ENCODE measurements around the gene WDR81. TPM values are rescaled to one million over a fixed set of nuclear protein-coding genes. Genes with fewer than 3 reads are reported as not detected.
"Not testable (repeated sequence)": the region's sequence is repeated elsewhere in the genome, so short reads cannot be mapped to it uniquely, and the experiment has no call there.

Gene WDR81
- total and polyA plus RNA-seq, 2 experiments from 2014 or later: 3.5 to 14.5 TPM

GRCh38 chr17:1773000-1773695 lies 48.6 kb downstream of the WDR81 start:
- peaks cover 34% of the 10 kb centered on the region for H3K36me3 Mint-ChIP-seq (ENCODE audit: low read depth)
- not testable (repeated sequence) for H3K27me3 ChIP-seq (ENCODE audit: insufficient read depth); H2AFZ ChIP-seq; H3K4me3 ChIP-seq; H4K20me1 ChIP-seq (replicated peaks; ENCODE audit: insufficient read depth); H3K27ac ChIP-seq (ENCODE audit: low read depth); H3K27ac Mint-ChIP-seq; H3K4me2 ChIP-seq; H3K4me3 Mint-ChIP-seq; ATAC-seq; H3K9me3 Mint-ChIP-seq; H3K79me2 ChIP-seq (replicated peaks; ENCODE audit: insufficient read depth); H3K9me2 ChIP-seq (ENCODE audit: insufficient read depth); DNase-seq (ENCODE audit: low spot score); H3F3A ChIP-seq (replicated peaks; ENCODE audit: low read depth)
- H3K4me1 Mint-ChIP-seq: peaks cover 14% of the 10 kb centered on the region
- Histone ChIP-seq H3K4me1 (ENCODE audit: insufficient read depth) (peaks cover 12% of the 10 kb centered on the region; the same call in 1 of the 2 replicates), H3K36me3 (ENCODE audit: insufficient read depth) (peaks cover 11% of the 10 kb centered on the region; the same call in 1 of the 2 replicates)
- H3K27me3 Mint-ChIP-seq (ENCODE audit: insufficient read depth, low read depth, poor library complexity): peaks cover 13% of the 10 kb centered on the region

GRCh38 chr17:1773696-1774181 lies 49.2 kb downstream of the WDR81 start:
- Histone ChIP-seq H4K20me1 (replicated peaks; ENCODE audit: insufficient read depth) (no peaks in the 10 kb centered on the region; the same call in 1 of the 2 replicates), H3K79me2 (replicated peaks; ENCODE audit: insufficient read depth) (no peaks in the 10 kb centered on the region), H3K9me2 (ENCODE audit: insufficient read depth) (no peaks in the 10 kb centered on the region), H3K4me1 (ENCODE audit: insufficient read depth) (peaks cover 12% of the 10 kb centered on the region; the same call in 1 of the 2 replicates), H3F3A (replicated peaks; ENCODE audit: low read depth) (peaks cover 8% of the 10 kb centered on the region; the same call in 1 of the 2 replicates), H3K27me3 (ENCODE audit: insufficient read depth) (no peaks in the 10 kb centered on the region), H3K36me3 (ENCODE audit: insufficient read depth) (peaks cover 14% of the 10 kb centered on the region; the same call in 1 of the 2 replicates), H3K4me3 (no peak overlapping the region), H3K27ac (ENCODE audit: low read depth) (no peak overlapping the region), H2AFZ (no peak overlapping the region), H3K4me2 (no peak overlapping the region)
- H3K4me1 Mint-ChIP-seq: peaks cover 14% of the 10 kb centered on the region
- ATAC-seq (no peak), DNase-seq (ENCODE audit: low spot score) (no peak)
- no peaks in the 10 kb centered on the region for H3K9me3 Mint-ChIP-seq
- H3K36me3 Mint-ChIP-seq (ENCODE audit: low read depth): peaks cover 40% of the 10 kb centered on the region
- H3K27me3 Mint-ChIP-seq (ENCODE audit: insufficient read depth, low read depth, poor library complexity): peaks cover 14% of the 10 kb centered on the region
- TF ChIP-seq JUNB (IDR thresholded peaks at IDR 0.05; ENCODE audit: unreplicated experiment): no peak
- no peak for TF ChIP-seq CREB1 (CRISPR knock-in tag; IDR thresholded peaks at IDR 0.05; ENCODE audit: low read depth)
- no peak; the same call in 1 of the 2 replicates for TF ChIP-seq POLR2AphosphoS5 (IDR thresholded peaks at IDR 0.05; ENCODE audit: low read depth)
- H3K4me3 Mint-ChIP-seq: no peak overlapping the region
- H3K27ac Mint-ChIP-seq: no peak overlapping the region

- H4K20me1 ChIP-seq (replicated peaks; ENCODE audit: insufficient read depth): no peaks in the 10 kb centered on the region; the same call in 1 of the 2 replicates
- Mint-ChIP-seq H3K27me3 (ENCODE audit: insufficient read depth, low read depth, poor library complexity) (peaks cover 13% of the 10 kb centered on the region), H3K9me3 (no peaks in the 10 kb centered on the region), H3K4me3 (no peak overlapping the region), H3K36me3 (ENCODE audit: low read depth) (peaks cover 42% of the 10 kb centered on the region), H3K27ac (no peak overlapping the region), H3K4me1 (peaks cover 10% of the 10 kb centered on the region)
- H3K4me1 ChIP-seq (ENCODE audit: insufficient read depth): peaks cover 8% of the 10 kb centered on the region; the same call in 1 of the 2 replicates
- H2AFZ ChIP-seq: no peak overlapping the region
- H3K36me3 ChIP-seq (ENCODE audit: insufficient read depth): peaks cover 16% of the 10 kb centered on the region
- H3K27me3 ChIP-seq (ENCODE audit: insufficient read depth): no peaks in the 10 kb centered on the region
- H3K79me2 ChIP-seq (replicated peaks; ENCODE audit: insufficient read depth): no peaks in the 10 kb centered on the region
- H3K4me3 ChIP-seq: no peak overlapping the region
- no peak overlapping the region for H3K4me2 ChIP-seq
- no peak for ATAC-seq
- no peaks in the 10 kb centered on the region for H3K9me2 ChIP-seq (ENCODE audit: insufficient read depth)
- no peak overlapping the region for H3K27ac ChIP-seq (ENCODE audit: low read depth)
- DNase-seq (ENCODE audit: low spot score): no peak
- H3F3A ChIP-seq (replicated peaks; ENCODE audit: low read depth): peaks cover 6% of the 10 kb centered on the region; the same call in 1 of the 2 replicates
- TF ChIP-seq EZH2phosphoT487 (IDR thresholded peaks at IDR 0.05; ENCODE audit: unreplicated experiment) (no peak), EZH2 (IDR thresholded peaks at IDR 0.05; ENCODE audit: low read depth, unreplicated experiment) (no peak), ETS1 (IDR thresholded peaks at IDR 0.05) (no peak), NANOG (IDR thresholded peaks at IDR 0.05; ENCODE audit: borderline replicate concordance) (no peak), CTCF (conservative IDR thresholded peaks at IDR 0.05; ENCODE audit: low read depth in 2 of 2) (no peak), ZNF331 (CRISPR knock-in tag; IDR thresholded peaks at IDR 0.05; ENCODE audit: low read depth) (no peak), POLR2AphosphoS5 (IDR thresholded peaks at IDR 0.05; ENCODE audit: low read depth) (no peak), STAT1 (IDR thresholded peaks at IDR 0.05; ENCODE audit: unreplicated experiment) (no peak), JUNB (IDR thresholded peaks at IDR 0.05; ENCODE audit: unreplicated experiment) (no peak), ZNF114 (CRISPR knock-in tag; IDR thresholded peaks at IDR 0.05) (no peak)
Observed at GRCh38 chr17:1774390-1775176, 50.1 kb downstream of the WDR81 start.
